GM18499 (cell line): ENCODE measurements around the gene SPNS2.

Experiments
- ATAC-seq: cut with Tn5 transposase; IDR thresholded peaks from one replicate; pipeline ENCODE4 v1.9.1; 2021; ENCODE audit warnings: moderate number of reproducible peaks; ENCODE audit not compliant: insufficient read depth, unreplicated experiment

The SPNS2 gene

DNA sequence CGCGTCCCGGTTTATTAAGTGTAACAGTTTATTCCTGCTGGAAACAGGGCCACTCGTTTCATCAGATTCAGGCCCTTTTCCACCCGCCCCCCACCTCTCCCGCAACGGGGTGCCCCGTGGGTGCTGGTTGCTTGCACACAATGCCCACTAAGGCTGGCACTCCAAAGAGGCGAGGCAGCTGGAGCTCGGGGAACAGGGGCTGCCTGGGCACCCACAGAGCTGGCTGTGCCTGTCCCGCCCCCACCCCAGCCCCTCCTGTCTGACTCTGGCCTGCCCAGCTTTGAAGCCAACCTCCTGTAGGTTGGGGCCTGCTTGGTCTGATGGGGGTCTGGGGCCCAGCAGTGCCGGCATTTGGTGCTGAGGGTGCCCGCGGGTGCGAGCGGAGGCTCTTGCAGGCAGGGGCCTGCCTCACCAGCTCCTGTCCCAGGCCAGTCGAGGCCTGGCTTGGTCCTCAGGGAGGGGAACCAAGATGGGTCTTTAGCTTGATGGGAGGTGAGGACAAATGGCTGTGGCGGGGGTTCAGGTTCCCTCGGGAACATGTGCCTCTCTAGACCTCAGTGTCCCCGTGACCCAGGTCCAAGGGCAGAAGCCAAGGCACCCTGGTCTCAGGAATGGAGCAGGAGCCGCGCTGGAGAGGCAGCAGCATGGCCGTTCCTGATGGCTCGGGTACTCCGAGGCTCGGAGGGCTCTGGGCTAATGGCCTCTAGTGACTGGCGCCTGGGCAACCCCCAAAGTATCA is 36.4 kb downstream of the SPNS2 start:
- no peak for ATAC-seq

DNA sequence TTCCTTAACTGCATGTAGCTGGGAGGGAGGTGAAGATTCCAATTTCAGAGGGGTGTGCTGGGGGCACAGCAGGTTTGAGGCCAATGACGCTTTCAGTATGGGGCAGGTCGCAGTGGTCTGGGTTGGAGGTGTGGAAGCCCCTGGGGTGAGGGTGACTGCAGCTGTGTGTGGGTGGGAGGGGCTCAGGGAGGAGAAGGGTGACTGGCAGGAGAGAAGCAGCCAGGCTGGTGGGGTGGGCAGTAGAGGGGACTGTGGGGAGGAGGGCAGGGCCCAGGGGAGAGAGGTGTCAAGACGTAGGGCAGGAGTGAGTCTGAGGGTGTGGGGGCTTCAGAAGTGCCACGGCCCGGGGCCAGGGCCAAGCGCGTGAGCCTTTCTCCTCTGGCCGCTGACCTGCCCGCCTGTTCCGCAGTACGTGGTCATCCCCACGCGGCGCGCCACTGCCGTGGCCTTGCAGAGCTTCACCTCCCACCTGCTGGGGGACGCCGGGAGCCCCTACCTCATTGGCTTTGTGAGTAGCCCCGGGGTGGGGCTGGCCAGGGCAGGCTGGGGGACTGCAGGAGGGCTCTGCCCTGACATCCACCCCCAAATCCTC is 37.1 kb downstream of the SPNS2 start:
- no peak for ATAC-seq

DNA sequence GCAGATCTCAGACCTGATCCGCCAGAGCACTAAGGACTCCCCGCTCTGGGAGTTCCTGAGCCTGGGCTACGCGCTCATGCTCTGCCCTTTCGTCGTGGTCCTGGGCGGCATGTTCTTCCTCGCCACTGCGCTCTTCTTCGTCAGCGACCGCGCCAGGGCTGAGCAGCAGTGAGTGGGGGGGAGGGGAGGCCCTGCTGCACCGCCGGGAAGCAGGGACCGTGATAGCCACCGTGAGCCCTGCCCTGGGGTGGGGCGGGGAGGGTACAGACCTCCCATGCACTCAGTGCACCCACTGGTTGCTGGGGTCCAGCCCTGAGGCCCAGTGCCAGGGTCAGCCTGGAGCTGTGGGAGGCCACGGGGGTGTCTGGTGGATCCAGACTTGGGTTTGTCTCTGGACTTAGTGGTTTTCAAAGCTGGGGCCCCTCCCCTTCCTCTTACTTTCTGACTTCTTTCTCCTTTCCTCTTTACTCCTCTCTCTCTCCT is 37.6 kb downstream of the SPNS2 start:
- ATAC-seq, result no peak

DNA sequence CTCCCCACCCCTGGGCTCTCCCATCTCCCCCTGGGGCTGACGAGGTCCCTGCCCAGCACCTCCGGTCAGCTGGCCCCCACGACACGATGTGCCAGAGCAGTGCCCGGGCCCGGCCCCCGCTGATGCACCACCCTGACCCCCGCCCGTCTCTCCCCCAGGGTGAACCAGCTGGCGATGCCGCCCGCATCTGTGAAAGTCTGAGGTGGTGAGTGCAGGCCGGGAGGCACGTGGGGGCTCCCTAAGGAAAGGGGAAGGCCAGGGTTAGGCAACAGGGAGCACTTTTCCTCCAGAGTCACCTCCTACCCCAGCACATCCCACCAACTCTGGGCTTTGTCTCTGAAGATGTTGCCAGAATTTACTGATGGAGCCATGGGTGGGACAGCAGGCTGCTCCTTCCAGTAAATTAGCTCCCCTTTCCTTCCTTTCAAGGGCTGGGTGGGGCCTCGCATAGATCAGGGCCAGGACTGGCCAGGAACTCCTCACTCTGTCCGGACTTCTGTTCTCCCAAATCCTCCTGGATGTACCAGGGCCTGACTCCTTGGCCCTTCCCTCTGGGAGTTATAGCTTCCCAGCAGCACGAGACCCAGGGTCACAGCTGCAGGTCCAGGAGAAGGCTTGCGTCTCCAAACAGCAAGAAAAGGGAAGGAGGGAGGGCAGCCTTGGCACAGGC is 38.2 kb downstream of the SPNS2 start:
- ATAC-seq, result no peak

DNA sequence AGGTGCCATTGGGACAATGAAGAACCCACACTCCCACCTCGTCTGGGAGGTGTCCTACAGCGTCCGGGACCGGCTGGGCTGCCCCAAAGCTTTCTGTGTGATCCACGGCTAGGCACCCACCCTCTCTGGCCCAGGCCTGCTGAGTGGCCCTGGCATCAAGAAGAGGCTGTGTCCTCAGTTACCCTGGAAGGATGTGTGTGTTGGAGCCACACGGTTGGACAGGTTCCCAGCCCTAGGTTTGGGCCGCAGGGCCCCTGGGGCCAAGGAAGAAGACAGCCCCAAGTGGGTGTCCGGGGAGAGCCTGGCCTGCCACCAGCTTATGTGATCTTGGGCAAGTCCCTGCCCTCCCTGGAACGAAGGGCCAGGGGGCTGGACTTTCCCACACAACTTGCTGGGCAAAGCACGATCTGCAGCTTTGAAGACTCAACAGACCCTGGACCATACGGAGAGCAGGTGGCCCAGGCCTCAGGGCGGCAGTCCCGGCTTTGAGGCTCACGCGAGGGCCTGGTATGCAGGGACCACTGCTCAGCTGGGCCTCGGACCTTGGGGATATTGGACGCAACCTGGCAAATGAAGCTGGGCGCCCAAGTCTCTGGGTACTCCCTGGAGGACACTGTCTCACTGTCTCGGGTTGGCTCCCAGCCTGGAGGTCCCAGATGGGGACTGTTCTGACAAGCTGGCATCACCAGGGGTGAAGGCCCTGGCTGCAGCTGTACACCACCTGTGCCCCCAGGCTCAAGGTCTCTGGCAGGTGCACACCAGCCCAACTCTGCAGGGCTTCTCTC is 39.0 kb downstream of the SPNS2 start:
- no peak for ATAC-seq

DNA sequence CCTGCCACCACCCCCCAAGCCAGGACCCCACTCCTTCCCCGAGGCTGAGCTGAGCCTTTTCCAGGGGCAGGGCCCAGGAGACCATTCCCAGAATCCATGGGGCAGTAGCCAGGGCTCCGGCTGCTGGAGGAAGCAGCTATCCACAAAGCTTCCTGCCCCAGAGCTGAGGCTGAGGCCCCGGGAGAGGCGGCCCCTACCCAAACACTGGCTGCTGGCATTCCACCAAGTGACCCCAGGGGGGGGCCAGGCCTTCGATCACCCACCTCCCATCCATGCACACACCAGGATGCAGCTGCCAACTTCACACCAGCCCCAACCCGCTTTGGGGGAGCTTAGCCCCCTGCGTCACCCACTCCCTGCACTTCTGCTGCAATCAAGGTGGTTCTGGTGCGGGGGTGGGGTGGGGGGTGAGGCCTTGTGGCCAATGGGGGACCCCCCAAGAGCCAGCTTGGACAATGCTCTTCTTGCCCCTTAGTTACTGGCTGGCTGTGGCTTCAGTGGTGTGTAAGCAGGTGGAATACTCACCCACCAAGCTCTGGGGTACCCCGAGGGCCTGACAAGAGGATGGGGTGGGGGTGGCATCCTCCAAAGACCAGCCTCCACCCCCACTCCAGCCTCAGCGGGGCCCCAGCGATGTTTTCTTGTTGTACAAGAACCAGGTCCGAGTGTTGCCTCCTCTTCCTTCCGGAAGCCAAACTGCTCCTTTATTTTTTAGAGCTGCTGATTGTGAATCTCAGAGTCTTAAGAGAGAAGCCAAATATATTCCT is 39.7 kb downstream of the SPNS2 start:
- ATAC-seq, result no peak

DNA sequence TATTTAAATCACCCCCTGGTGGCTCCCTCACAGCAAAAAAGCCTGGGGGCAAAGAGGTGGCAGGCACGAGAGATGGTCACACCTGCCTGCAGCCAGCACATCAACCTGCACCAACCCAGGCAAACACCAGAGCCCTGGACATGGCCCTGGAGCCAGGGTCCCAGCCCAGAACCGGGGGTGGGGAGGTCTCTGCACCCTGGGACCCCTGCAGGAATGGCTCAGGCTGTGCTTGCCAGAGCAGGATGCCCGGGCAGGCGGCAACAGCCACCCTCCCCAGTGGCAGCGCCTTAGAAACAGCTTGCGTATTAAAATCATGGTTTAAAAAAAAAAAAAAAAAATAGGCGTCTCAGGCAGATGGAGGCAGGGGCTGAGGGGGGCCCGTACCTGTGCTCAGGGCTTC is 40.3 kb downstream of the SPNS2 start:
- ATAC-seq, result no peak

DNA sequence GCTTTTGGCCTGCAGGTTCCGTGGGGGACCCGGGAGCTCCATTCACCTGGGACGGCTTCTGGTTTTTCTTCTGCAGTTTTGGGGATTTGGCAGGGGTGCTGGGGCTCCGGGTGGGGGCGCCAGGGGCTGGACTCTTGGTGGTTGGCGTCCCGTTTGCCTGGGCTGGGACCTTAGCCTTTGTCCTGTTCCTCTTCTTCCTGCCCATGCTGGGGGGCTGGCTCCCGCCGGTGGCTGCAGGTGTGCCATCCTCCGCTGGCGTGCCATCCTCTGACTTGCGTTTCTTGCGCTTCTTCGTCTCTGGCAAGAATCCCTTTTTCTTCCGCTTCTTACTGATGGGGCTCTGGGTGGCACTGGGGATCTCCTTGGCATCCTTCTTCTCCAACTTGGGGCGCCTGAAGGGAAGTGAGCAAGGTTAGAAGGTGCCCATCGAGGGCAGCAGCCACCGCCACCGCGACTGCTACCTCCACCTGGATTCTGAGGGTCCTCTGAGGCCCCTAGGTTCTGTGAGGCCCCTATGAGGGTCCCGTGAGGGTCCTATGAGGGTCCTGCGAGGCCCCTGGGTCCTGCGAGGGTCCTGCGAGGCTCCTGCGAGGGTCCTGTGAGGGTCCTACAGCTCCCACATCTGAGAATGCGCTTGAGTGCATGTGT is 41.0 kb downstream of the SPNS2 start:
- ATAC-seq, result no peak

DNA sequence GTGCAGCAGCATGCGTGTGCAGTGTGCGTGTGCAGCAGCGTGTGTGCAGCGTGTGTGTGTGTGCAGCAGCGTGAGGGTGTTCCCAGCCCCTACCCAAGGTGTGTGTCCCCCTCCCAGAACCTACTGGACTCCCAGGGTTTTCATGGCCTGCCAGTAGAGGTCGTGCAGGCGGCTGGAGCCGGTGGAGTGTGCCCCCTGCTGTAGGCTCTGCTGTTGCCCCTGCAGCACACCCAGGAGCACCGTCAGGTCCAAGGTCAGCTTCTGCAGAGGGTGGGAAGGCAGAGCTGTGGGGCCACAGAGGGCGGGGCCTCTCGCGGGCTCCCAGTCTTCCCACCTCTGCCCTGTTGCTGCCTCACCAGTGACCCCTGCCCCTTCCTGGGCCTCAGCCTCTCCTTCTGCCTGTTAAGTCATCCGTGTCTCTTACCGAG is 41.6 kb downstream of the SPNS2 start:
- no peak for ATAC-seq

DNA sequence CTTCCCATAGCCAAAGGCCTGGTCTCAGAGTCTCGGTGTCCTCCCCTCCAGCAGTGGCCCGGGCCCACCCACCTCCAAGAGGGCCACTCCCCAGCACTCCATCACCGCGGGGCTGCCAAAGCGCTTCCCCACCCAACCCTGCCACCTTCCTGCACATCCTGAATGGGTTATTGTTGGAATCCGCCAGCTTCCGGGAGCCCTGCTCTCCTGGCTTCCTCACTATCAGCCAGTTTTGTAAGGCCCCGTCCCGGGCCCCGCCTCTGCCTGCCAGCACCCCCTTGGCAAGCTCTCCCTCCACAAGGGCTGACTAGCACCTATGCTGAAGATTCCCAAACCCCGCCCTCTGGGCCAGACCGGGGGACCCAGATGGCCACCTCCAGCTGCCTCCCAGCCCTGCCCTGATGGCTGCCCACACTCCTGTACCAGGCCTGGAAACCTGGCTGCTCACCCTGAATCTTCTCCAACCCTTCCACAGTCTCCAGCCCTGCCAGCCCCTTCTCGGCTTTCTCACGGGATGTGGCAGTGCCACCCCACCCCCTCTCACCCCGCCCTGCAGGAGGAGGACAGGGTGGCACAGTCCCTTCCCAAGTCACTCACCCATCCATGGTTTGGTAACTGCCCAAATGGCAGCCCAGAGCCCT is 42.1 kb downstream of the SPNS2 start:
- ATAC-seq, result no peak

DNA sequence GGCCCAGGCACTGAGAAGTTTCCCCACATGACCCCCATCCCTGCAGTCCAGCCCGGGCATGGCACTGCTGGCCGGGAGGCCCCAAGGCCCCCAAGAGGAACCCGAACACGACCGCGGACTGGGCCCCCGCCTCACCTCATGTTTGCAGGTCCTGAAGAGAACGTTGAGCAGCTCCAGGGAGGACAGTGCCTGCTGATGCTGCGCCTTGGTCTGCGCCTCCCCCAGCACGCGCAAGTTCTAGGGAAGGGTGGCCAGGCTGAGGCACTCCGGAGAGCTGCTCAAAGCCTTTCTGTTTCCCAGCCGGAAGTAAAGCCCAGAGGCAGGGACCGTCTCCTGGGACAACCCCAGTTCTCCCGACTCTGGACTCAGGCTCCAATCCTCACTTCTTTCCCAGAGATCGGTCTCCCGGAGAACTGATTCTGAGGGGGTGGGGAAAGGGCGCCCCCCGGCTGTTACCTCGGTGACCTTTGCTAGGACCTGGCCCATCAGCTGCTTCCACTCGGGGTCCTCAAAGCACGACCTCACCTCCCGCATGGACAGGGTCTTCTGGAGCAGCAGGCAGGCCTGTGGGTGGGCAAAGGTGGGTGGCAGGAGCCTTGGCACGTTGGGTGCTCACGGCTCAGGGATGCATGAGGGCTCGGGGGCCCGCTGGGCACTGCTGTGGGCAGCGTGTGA is 42.8 kb downstream of the SPNS2 start:
- no peak for ATAC-seq

DNA sequence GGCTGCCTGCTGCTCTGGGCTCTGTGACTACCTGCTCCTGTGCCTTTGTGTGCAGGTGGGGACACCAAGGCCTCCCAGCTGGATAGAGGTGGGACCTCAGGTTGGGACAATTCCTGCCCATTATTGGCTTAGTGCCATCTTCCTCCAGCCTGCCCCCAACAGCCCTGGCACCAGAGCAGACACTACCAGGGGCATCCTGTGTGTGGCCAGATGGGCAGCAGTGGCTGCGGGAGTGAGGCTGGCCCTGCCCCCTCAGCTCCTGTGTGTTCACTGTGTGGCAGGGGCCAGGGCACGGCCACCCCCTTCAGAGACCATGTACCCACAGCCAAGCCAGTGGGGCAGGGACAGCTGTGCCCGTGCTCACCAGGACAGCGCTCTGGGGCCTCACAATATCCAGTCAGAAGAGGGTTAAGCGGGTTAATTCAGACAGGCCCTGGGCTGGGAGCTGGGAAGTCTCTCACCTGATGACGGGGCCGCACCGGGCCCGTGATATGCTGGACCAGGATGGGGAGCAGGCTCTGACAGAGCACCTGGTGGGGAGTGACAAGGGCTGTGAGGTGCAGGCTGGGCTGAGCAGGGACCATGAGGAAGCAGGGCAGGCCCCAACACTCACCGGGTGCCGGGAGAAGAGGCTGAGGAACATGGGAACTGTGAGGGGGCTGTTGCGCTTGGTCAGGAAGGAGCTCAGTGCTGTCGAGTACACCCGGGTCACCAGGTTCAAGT is 43.5 kb downstream of the SPNS2 start:
- no peak for ATAC-seq

DNA sequence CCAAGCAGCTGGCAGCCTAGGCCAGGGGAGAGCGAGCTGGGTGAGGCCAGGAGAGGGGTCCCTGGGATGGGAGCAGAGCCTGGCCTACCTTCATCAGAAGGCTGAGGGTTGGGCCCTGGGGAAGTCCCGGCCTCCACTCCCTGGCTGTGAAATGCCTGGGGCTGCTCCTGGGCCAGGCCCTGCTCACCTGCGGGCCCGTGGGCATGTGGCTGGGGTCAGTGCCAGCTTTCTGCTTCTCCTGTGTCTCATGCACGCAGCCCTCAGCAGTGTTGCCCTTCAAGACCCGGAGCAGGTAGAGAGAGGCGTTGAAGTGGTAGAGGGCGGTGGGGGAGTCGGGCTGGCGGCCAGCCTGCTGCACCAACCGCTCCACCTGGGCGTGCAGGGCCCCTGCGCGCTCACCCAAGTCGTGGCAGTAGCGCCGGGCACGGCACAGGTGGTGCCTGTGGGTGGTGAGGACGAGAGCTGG is 44.1 kb downstream of the SPNS2 start:
- ATAC-seq, result no peak

DNA sequence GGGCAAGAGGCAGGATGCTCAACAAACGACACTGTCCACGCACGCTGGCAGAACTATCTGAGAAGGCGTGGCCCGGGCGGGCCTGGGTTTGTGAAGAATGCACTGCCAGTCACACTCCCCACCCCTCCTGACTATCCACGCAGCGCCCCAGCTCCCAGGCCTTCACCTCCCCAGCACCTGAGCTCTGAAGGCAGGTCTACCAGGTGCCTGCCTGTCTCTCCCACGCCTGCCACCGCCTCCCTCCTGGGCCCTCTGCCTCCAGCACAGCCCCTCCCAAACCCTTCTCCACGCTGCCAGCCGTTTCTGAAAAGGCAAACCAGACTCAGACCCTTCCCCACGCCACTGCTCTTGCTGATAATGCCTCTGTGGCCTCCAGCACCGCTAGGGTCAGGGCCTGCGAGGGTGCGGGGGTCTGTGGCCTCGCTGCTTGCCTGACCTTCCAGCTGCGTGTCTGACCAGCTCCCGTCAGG is 44.9 kb downstream of the SPNS2 start:
- no peak for ATAC-seq

DNA sequence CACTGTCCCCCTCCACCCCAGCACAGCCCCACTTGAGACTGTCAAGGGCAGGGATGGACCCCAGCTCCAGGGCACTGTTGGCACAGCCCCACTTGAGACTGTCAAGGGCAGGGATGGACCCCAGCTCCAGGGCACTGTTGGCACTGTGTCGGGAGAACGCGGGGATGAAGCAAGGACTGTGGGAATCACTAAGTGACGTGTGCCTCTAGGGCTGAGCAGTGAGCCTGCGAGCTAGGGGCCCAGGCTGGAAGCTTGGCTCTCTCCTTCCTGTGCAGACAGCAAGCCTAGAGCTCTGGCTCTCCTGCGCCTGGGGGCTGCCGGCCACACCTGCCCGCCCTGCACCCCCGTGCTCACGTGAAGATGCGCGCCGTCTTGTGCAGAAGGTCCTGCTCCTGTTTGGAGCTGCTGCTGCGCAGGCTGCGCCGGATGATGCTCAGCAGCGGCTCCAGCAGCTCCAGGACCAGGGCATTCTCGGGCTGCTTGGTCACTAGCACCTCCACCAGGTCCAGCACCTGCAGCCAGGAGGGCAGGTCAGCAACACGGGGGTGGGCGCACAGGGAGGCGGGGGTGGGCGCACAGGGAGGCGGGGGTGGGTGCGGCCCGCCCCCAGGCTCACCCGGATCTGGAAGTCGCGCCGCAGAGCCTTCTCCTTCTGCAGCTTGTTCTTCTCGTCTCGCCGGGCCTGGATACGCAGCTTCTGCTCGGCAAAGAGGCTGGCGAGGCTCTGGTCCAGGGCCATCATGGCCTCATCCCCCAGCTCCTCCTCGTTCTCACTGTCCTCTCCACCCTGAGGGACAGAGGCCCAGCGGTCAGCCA is 45.7 kb downstream of the SPNS2 start:
- ATAC-seq, result no peak

DNA sequence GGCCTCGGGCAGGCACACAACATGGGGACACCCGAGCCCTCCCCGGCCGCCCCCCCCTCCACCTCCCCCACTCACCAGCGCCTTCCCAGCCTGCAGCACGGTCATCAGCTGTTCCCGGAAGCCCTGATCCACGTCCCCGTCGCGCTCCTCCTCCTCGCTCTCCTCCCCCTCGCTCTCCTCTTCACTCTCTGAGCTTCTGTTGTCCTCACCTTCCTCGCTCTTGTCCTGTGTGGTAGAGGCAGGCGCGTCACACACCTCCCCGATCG is 46.2 kb downstream of the SPNS2 start:
- no peak for ATAC-seq
